ENCODE data around the gene VAPA.

VAPA gene

GRCh38 chr18:9915291-9916076, 1.7 kb downstream of the VAPA start:
- no peak for DNase-seq

DNA sequence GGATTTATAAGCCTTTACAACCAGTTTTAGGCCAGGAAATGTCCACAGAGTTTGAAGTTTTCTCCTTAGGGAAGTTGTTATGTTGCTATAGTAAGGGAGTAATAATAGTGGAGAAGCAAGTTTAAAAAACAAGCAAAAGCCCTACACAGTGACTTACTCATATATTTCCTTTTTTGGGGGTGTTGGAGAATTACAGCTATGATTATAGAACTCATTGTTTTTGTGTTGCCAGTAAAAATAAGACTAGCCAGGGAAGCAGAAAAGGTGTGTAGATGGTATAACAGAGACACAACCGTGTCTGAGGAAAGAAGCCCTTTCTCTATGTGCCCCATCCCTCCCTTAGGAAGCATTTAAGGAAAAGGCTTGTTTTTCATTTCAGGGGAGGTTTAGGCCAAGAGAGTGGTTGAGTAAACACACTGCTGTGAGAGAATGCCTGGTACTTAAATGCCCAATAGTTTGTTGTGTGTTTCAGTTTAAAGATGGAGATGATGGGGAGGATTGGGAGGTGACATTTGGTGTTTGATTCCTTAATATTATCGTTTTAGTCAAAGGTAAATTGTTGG, 2.3 kb downstream of the VAPA start:
- DNase-seq: no peak

DNA sequence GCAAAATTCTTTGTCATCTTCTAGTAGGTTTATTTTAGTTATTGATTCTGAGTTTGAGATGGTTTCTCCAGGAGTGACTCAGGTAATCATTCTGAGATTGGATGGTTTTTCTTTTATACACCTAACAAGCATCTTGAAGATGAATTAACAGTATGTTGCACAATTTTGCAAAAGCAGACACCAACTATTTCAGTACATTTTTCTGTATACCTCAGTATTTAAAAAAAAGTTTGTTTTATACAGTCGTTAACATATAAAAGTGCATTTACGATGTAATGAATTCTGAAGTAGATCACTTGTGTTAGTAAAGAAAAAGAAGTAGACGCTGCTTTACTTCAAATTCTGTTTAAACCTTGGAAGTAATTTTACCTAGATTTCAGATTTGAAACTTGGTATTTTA, 3.0 kb downstream of the VAPA start:
- no peak for DNase-seq

- no peak for DNase-seq
Observed at GRCh38 chr18:9918016-9918680, 4.3 kb downstream of the VAPA start.

DNA sequence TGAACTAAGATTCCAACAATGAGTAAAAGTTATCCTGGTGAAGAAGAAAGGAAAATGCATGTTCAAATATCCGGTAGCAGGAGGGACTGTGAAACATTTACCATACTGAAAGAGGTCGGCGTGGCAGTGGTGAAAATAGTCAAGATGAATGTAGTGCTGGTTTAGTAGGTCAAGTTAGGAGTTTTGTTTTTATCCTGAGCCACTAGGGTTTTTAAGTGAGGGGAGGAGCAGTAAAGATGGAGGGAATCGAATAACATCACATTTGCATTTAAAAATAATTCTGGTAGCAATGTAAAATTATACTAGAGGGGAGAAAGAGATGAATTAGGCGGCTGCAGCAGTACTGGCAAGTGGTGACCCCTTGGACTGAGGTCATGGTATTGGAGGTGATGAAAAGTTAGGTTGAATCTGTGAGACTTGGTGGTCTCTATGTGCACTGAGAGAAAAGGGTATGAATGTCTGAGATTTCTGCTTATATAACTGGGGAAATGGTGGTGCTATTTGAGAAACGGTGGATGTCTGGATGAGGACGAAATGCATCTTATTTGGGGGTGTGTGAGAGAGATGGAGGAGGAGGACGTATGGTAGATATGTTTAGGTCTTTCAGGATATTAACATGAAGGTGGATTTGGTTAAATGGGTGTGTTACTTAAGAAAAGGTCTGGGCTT, 5.9 kb downstream of the VAPA start:
- DNase-seq: no peak

DNA sequence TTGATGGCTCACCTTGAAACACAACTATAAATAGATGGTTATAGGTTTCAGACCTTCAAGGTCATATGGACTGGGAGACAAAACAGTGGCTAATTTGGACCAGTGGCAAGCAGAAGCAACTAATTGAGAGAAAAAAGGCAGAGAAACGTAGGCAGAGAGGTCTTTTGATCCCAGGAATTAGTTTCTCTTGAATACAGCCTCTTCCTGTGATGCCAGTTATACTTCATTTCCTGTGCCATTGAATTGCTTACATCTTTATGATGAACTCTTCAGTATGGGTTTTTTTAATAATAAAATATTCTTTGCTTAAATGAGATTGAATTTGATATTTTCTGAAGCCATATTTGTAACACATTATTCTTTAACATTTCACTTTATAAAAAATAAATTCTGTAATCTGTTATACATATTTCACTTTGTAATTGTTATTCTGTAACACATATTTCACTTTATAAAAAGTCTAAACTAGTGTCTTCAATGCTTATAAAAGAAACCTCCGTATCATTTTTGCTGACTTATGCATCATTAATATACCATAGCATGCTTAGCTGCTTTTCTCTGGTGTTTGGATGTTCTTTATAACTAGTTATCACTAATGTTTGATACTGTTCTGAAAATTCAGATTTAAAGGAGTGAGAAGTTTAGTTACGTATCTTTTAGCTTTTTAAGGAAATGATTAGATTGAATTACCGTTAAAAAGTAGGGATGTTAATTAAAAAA, 8.9 kb downstream of the VAPA start:
- DNase-seq: no peak

GRCh38 chr18:9924371-9924943, 10.6 kb downstream of the VAPA start:
- no peak for DNase-seq

DNA sequence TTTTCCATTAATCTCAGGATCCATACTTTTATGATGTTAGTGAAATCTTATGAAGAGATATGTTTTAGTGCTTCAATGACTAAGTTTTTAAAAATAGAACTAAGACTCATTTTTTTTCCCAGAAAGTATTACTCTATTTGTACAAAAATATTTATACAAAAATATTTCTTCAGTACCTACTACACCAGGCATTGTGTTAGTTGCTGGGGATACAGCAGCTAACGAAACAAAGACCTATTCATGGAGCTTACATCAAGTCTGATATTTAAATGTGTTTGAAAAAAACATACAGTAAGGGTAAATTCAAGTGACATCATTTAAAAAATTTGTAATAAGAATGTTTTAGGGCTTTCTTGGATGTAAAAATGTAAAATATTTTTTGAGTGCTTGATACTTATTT, 11.6 kb downstream of the VAPA start:
- no peak for DNase-seq

GRCh38 chr18:9925795-9926194, 12.0 kb downstream of the VAPA start:
- no peak for DNase-seq

DNA sequence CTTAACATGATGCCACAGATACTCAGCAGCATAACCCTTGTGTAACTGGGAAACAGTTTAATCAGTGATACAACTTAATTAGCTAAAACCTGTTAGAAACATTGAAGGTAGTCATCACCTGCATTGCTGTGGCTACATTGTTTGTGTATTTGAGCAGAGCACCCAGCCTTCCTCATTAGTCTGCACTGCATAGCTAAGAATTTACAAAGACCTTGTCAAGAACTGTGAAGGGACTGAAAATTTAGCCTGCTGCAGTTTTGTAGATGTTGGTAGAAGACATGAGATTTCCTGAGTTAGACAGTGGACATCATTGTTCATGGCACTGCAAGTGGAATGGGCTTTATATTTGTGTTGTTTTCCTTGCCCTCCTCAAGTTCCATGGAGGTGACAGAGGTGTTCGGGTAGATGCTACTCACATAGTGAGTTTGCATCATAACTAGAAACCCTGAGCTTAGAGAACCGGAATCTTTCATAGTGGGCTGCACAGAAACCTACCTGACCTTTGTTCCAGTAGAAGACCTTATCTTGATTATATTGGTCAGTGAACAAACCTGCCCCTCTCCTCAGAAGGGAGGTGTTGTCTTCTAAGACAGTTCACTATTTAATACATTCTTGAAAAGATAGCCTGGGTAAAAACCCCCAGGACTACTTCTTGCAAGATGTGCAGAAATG, 12.5 kb downstream of the VAPA start:
- no peak for DNase-seq

GRCh38 chr18:9926977-9927376, 13.2 kb downstream of the VAPA start:
- no peak for DNase-seq

- no peak for DNase-seq
Observed at GRCh38 chr18:9927392-9928063, 13.7 kb downstream of the VAPA start.

DNA sequence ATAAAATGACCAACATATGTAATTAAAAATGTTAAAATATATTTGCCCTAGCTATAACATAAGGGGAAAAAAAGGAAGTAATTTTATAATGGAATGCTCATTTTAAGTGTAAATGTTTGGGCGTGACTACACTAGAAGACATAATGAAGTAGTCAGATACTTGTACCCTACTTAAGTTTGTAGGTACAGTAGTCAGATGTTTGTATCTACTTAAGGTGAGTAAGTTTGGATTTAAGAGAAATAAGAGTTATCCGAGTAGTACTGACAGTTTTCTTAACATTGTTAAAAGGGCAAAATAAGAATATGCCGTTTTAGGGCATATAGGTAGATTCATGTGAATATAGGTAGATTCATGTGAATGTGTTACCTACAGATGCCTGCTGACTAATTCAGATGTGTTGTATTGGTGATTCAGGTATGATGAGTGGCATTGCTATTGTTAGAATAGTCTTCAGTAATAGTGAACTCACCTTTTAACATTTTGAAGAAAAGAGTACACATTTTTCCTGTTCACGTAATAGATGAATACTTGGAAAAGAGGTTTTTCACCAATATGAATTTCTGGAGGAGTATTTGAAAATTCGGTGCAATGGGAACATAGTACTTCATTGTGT, 14.9 kb downstream of the VAPA start:
- no peak for DNase-seq

GRCh38 chr18:9930299-9930884, 16.6 kb downstream of the VAPA start:
- no peak for DNase-seq

DNA sequence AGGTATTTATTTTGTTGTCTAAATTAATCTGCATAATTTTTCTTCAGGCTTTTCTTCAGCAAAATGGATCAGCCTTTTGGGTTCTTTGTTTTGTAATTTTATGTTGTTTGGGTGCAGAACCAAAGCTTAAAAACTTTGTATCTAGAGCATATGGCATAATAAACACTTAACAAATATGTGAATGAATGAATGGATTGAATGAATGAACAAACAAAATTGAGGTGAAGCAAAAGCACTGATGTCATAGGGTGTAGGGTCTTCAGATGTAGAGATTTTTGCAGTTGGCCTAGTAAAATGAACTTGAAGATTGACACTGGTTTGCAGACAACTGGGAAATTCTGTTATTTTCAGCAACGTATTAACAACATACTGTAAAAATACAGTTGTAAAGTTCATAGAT, 17.3 kb downstream of the VAPA start:
- DNase-seq: no peak

- DNase-seq: no peak
Observed at GRCh38 chr18:9931678-9932077, 17.9 kb downstream of the VAPA start.

DNA sequence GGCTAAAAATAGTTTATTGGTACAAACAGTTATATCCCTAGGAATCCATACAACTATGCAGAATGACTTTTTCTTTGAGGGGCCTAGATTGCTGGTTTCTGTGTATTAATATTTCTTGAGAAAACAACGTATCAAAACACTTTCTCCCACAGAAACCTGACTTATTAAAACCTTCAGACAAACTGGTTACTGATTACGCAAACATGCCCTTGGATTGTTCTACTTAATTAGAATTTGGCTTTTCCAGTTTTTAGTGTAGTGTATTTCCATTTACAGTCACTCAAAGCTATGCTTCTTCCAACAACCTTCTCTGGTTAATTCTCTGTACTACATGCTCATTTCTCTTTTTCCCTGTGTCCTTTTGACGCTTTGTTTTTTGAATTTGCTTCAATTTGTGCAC, 20.0 kb downstream of the VAPA start:
- DNase-seq: no peak

- DNase-seq: no peak
Observed at GRCh38 chr18:9934274-9934673, 20.5 kb downstream of the VAPA start.

DNA sequence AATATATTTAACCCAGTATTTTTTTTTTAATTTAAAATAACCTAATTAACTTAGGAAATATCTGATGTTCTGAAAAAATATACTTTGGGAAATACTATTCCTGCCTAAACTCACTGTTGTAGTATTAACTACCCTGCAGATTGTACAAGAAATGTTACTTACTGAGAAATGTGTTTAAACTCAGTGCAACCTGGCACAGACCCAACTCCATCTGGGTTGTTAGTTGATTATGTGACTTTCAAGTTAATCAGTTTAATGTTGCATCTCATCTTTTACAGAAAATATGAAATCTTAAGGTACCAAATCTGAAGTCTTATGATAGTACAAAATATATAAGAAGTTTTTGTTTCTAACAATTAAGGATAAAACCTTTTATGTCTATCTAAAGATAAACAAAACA, 27.3 kb downstream of the VAPA start:
- no peak for DNase-seq

- no peak for DNase-seq
Observed at GRCh38 chr18:9941660-9942059, 27.8 kb downstream of the VAPA start.

DNA sequence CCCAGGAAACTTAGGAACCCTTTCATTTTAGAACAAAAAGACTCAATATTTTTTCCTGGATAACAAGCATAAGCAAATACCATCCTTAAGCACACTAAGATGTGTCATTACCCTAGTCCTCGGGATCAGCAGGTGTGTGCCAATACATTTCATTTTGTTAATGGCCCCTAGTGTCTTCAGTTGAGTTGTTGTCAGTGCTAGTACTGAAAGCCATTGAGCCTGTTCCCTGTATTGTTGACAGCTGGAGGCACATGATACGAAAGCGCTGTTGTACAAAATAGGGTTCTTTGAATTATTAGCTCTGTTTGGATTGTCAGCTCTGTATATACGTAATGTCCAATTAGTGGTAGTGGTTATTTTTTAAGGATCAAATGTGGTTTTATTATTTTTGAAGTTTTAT, 29.5 kb downstream of the VAPA start:
- no peak for DNase-seq
